Natural killer cell (primary cell): ENCODE results near the gene LYST. TPM values are rescaled to one million over a fixed set of nuclear protein-coding genes. Genes with fewer than 3 reads are reported as not detected.

Experiments
- ATAC-seq, 3 donors: fragments of 150-1000 bp in 2 of 3; fragments of 200-7000 bp in 1 of 3; cut with Tn5 transposase; 1 replicate in 1 of 3; 2 replicates in 2 of 3; pipeline ENCODE4 v1.10.0; 2021; ENCODE audit warnings: mild to moderate bottlenecking in 2 of 3, moderate library complexity in 2 of 3
- DNase-seq, 2 donors: peaks; one replicate each; pipeline versions ENCODE4 v3.0.0 to v3.0.0-alpha.2; 2013 to 2021; ENCODE audit warnings: mixed read lengths in 1 of 2
- H3K27ac ChIP-seq: one replicate; pipeline ENCODE4 v1.5.1; 2013; ENCODE audit warnings: mild to moderate bottlenecking, low read length
- H3K27me3 ChIP-seq: one replicate; pipeline ENCODE4 v1.6.1; 2013; ENCODE audit warnings: low read length; ENCODE audit not compliant: control insufficient read depth, insufficient read depth
- H3K36me3 ChIP-seq: one replicate; pipeline ENCODE4 v1.6.1; 2013; ENCODE audit warnings: low read length; ENCODE audit not compliant: control insufficient read depth, insufficient read depth
- H3K4me1 ChIP-seq: one replicate; pipeline ENCODE4 v1.6.1; 2013; ENCODE audit warnings: low read length; ENCODE audit not compliant: control insufficient read depth, insufficient read depth
- H3K4me3 ChIP-seq: one replicate; pipeline ENCODE4 v1.5.1; 2013; ENCODE audit warnings: low read length
- H3K9me3 ChIP-seq: one replicate; pipeline ENCODE4 v1.6.1; 2013; ENCODE audit warnings: low read length; ENCODE audit not compliant: control insufficient read depth, insufficient read depth
- H3K27ac Mint-ChIP-seq, 2 donors: one replicate each; pipeline ENCODE4 v1.8.0; 2022; ENCODE audit warnings: mild to moderate bottlenecking in 2 of 2, mixed read lengths in 2 of 2, moderate library complexity in 1 of 2
- H3K27me3 Mint-ChIP-seq, 2 donors: one replicate each; pipeline ENCODE4 v1.8.0; 2022; ENCODE audit warnings: low read depth in 2 of 2, mixed read lengths in 2 of 2
- H3K36me3 Mint-ChIP-seq: one replicate; pipeline ENCODE4 v1.8.0; 2022; ENCODE audit warnings: mixed read lengths
- H3K4me1 Mint-ChIP-seq, 2 donors: one replicate each; pipeline ENCODE4 v1.8.0; 2022; ENCODE audit warnings: mixed read lengths in 2 of 2
- H3K4me3 Mint-ChIP-seq: one replicate; pipeline ENCODE4 v1.8.0; 2022; ENCODE audit warnings: mild to moderate bottlenecking, moderate library complexity, mixed read lengths
- H3K9me3 Mint-ChIP-seq, 2 donors: one replicate each; pipeline ENCODE4 v1.8.0; 2022; ENCODE audit warnings: mixed read lengths in 2 of 2
- CTCF ChIP-seq: fragments of 200-600 bp; IDR thresholded peaks from one replicate; pipeline ENCODE4 v1.8.0; 2022; ENCODE audit warnings: antibody characterized with exemption
- WGBS: methylation state at CpG from one replicate; pipeline ENCODE4 v1.1.7; 2013; ENCODE audit warnings: missing lambda C conversion rate; ENCODE audit not compliant: insufficient coverage; 5-methylcytosine and 5-hydroxymethylcytosine counted together
- intact Hi-C: fragments of 100-400 bp; cut with micrococcal nuclease; formaldehyde crosslinking; loops from one replicate; pipeline ENCODE4 v1.14.2; 2022
- total RNA-seq, 4 donors: library from RNA; stranded (reverse); fragments of 120-200 nt in 1 of 4; gene quantifications; one replicate each; pipeline versions ENCODE4 v1.2.3 to v1.2.4, GENCODE V29; 2013 to 2022

Gene LYST
- total RNA-seq, 3 donors from 2014 or later (not counting 1 experiment from before 2014, with no cell fraction given) = 89.9 to 115 (median 93.6) TPM

DNA sequence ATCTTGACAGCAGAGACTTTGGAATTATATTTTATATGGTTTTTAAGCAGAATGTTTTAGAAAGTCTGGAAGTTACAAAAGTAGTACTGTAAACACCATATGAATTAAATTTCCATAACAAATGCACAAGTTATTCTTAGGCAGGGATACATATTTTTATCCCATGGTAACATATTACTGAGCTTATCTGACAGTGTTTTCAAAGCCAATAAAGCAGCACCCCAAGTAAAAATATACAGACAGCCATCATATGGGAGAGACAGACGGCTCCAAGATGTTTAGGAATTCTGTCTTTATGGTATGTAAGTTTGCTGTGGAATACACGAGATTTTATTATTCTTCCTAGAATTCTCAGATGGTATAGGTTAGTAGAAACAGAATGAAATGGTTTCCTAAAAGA lies 205.1 kb downstream of the LYST start:
- ATAC-seq (no peak), DNase-seq (no peak)
- intact Hi-C loops = no loop called here
- WGBS = 100% methylated on average over 1 of the region's 2 CpGs
- no peak overlapping the region for H3K27ac Mint-ChIP-seq
- no peaks in the 10 kb centered on the region for H3K27me3 ChIP-seq
- H3K4me3 ChIP-seq = no peak overlapping the region
- no peak overlapping the region for H3K27ac ChIP-seq
- H3K4me1 Mint-ChIP-seq = no peaks in the 10 kb centered on the region
- H3K9me3 Mint-ChIP-seq = no peaks in the 10 kb centered on the region
- no peaks in the 10 kb centered on the region for H3K27me3 Mint-ChIP-seq
- H3K4me1 ChIP-seq = no peaks in the 10 kb centered on the region
- H3K36me3 ChIP-seq = peaks cover 36% of the 10 kb centered on the region
- H3K36me3 Mint-ChIP-seq = peaks cover 9% of the 10 kb centered on the region
- no peak overlapping the region for H3K4me3 Mint-ChIP-seq
- no peak for TF ChIP-seq CTCF
- no peaks in the 10 kb centered on the region for H3K9me3 ChIP-seq

- Histone ChIP-seq H3K4me3 (no peak overlapping the region), H3K27ac (no peak overlapping the region), H3K9me3 (no peaks in the 10 kb centered on the region), H3K36me3 (peaks cover 31% of the 10 kb centered on the region), H3K4me1 (no peaks in the 10 kb centered on the region), H3K27me3 (peaks cover under 1% of the 10 kb centered on the region)
- Mint-ChIP-seq H3K9me3 (no peaks in the 10 kb centered on the region), H3K27me3 (peaks cover 0 to 9% of the 10 kb centered on the region in 2 donors), H3K36me3 (peaks cover 9% of the 10 kb centered on the region), H3K4me1 (no peaks in the 10 kb centered on the region), H3K27ac (no peak overlapping the region), H3K4me3 (no peak overlapping the region)
- DNase-seq = no peak
- no peak for ATAC-seq
- intact Hi-C loops = no loop called here
- WGBS = 93% methylated on average over 14 of the region's 14 CpGs
- no peak for TF ChIP-seq CTCF
Observed at GRCh38 chr1:235659186-235659771, 207.4 kb downstream of the LYST start.

- Histone ChIP-seq H3K27ac (no peak overlapping the region), H3K4me1 (no peaks in the 10 kb centered on the region), H3K4me3 (no peak overlapping the region), H3K27me3 (peaks cover 4% of the 10 kb centered on the region), H3K9me3 (no peaks in the 10 kb centered on the region), H3K36me3 (peaks cover 21% of the 10 kb centered on the region)
- no peak for TF ChIP-seq CTCF
- 70% methylated on average over 5 of the region's 5 CpGs for WGBS
- DNase-seq = no peak
- peaks cover 9% of the 10 kb centered on the region for H3K36me3 Mint-ChIP-seq
- H3K4me1 Mint-ChIP-seq = no peaks in the 10 kb centered on the region
- no peaks in the 10 kb centered on the region for H3K9me3 Mint-ChIP-seq
- H3K4me3 Mint-ChIP-seq = no peak overlapping the region
- intact Hi-C loops = no loop called here
- no peak overlapping the region for H3K27ac Mint-ChIP-seq
- peaks cover 0 to 15% of the 10 kb centered on the region in 2 donors for H3K27me3 Mint-ChIP-seq
- no peak for ATAC-seq
Observed at GRCh38 chr1:235657747-235658526, 208.8 kb downstream of the LYST start.
